GM12801 (cell line): ENCODE data around the gene EFCAB5.

ENCODE experiments used
- CTCF ChIP-seq: IDR thresholded peaks from one replicate; pipeline ENCODE4 v1.5.1; 2011; ENCODE audit warnings: control low read depth; ENCODE audit not compliant: insufficient read length; ENCODE audit errors: extremely low read depth

The EFCAB5 gene

DNA sequence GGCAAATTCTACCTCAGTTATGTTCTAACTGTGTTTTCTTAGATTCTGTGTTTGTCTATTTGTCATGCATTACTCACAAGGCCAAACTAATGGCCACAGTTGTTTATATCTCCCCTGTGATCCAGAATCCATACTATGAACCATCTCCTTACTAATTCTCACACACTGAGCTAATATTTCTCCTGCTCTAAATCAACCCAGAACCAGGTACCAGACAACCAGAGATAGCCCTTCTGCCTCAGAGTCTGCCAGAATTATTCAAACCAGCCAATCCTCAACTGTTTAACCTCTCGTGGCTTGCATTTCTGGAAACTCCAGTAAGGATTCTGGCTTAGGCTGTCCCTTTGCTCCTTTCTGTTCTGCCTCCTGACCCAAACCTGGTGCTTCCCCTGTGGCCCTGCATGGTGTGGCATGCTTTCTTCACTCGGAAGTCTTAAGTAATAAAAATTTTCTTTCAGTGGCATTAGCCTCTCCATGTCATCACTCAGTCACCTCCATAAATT is 59.4 kb downstream of the EFCAB5 start:
- no peak for TF ChIP-seq CTCF

GRCh38 chr17:30002088-30002487 is 60.7 kb downstream of the EFCAB5 start:
- TF ChIP-seq CTCF, result no peak

DNA sequence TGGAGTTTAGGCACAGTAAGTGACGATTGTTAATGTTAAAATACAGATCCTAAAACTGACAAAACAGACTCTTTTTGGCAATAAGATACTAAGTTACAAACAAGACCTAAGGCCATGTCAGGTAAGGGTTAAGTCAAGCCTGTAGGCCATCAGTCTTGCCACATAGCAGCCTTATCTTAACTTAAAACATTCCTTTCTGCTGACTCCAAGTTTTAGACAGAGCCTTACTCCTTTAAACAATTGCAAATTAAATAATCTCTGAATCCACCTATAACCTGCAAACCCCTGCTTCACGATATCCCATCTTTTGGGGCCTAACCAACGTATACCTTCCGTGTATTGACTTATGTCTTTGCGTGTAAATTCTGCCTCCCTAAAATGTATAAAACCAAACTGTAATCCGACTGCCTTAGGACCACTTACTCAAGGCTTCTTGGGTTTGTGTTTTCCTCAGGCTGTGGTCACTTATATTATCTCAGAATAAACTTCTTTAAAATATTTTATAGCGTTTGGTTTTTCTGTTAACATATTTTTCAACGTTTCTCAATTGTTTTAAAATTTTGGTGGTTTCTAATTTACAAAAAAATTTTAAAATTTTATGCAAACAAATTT is 64.4 kb downstream of the EFCAB5 start:
- TF ChIP-seq CTCF, result no peak

GRCh38 chr17:30021708-30022317 is 80.4 kb downstream of the EFCAB5 start:
- TF ChIP-seq CTCF, result no peak

DNA sequence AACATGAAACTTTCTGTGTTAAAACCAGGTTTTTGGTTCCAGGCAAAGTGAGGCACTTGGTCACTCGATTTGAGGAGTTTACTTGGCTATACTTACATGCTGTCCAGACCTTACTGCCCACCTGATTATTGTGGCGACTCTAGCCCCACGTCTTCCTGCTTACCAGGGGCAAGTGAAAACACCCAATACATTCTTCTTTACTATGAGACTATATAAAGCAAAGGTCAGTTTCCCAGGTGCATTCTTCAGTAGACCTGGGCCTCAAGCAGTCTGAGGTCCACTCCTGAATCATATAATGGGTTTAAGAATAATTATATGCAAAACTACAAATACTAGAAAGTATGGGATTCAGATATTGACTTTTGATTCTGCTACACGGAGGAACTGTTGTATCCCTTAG is 86.2 kb downstream of the EFCAB5 start:
- no peak for TF ChIP-seq CTCF

DNA sequence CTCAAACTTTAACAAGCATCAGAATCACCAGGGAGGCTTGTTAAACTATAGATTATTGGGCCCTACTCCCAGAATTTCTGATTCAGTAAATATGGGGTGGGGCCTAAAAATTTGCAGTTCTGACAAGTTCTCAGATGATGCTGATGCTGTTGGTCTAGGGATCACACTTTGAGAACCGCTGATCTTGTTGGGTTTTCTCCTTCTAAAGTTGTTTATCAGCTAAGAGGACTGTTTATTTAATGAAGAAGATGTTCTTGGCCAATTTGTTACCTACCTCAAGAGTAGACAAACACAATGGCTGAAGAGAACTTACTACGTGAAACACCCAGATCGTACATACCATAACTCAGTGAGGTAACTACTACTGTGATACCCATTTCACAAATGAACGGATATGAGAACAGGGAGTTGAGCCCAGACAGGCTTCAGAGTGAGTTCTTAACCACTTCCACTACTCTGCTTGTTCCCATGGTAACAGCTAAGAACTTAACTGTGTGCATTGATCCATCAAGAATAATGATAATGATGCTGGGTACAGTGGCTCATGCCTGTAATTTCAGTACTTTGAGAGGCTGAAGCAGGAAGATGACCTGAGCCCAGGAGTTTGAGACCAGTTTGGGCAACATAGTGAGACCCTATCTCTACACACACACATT is 89.9 kb downstream of the EFCAB5 start:
- no peak for TF ChIP-seq CTCF

- no peak for TF ChIP-seq CTCF
These were observed 93.9 kb downstream of the EFCAB5 start for GRCh38 chr17:30035369-30035768.
